GM23338 (cell line): ENCODE measurements around the gene BTBD19. TPM values are rescaled to one million over a fixed set of nuclear protein-coding genes. Genes with fewer than 3 reads are reported as not detected.

Experiments
- ATAC-seq: fragments of 200-7000 bp; cut with Tn5 transposase; 3 replicates; pipeline ENCODE4 v1.9.1; 2020
- DNase-seq: peaks from one replicate; pipeline ENCODE4 v3.0.0-alpha.2; 2015; ENCODE audit warnings: low spot score
- H2AFZ ChIP-seq: fragments of 200-600 bp; sonication (generic); 2 replicates; pipeline ENCODE4 v1.8.0; 2016; ENCODE audit warnings: antibody characterized with exemption, mild to moderate bottlenecking, moderate library complexity
- H3F3A ChIP-seq: fragments of 200-600 bp; sonication (generic); replicated peaks from 2 replicates; pipeline ENCODE4 v1.8.0; 2017; ENCODE audit warnings: antibody characterized with exemption, mixed run types, low read depth
- H3K27ac ChIP-seq: fragments of 200-600 bp; sonication (generic); 2 replicates; pipeline ENCODE4 v1.6.1; 2016; ENCODE audit warnings: low read depth
- H3K27me3 ChIP-seq: fragments of 200-600 bp; sonication (generic); 2 replicates; pipeline ENCODE4 v1.8.0; 2016; ENCODE audit warnings: mild to moderate bottlenecking, mixed run types, moderate library complexity; ENCODE audit not compliant: insufficient read depth
- H3K36me3 ChIP-seq: fragments of 200-600 bp; sonication (generic); 2 replicates; pipeline ENCODE4 v1.8.0; 2016; ENCODE audit warnings: mild to moderate bottlenecking; ENCODE audit not compliant: insufficient read depth
- H3K4me1 ChIP-seq: fragments of 200-600 bp; sonication (generic); 2 replicates; pipeline ENCODE4 v1.8.0; 2016; ENCODE audit warnings: mild to moderate bottlenecking, moderate library complexity; ENCODE audit not compliant: insufficient read depth
- H3K4me2 ChIP-seq: fragments of 200-600 bp; sonication (generic); 2 replicates; pipeline ENCODE4 v1.7.1; 2017; ENCODE audit warnings: mixed run types
- H3K4me3 ChIP-seq: fragments of 200-600 bp; sonication (generic); 2 replicates; pipeline ENCODE4 v1.6.1; 2016; ENCODE audit warnings: mixed run types
- H3K79me2 ChIP-seq: fragments of 200-600 bp; sonication (generic); replicated peaks from 2 replicates; pipeline ENCODE4 v1.8.0; 2017; ENCODE audit warnings: mild to moderate bottlenecking; ENCODE audit not compliant: insufficient read depth
- H3K9me2 ChIP-seq: fragments of 200-600 bp; sonication (generic); 2 replicates; pipeline ENCODE4 v1.8.0; 2017; ENCODE audit not compliant: insufficient read depth
- H4K20me1 ChIP-seq: fragments of 200-600 bp; sonication (generic); replicated peaks from 2 replicates; pipeline ENCODE4 v1.8.0; 2017; ENCODE audit warnings: mild to moderate bottlenecking; ENCODE audit not compliant: insufficient read depth
- H3K27ac Mint-ChIP-seq: 2 replicates; pipeline ENCODE4 v1.8.0; 2020; ENCODE audit warnings: inconsistent platforms, mild to moderate bottlenecking, moderate library complexity, mixed read lengths
- H3K27me3 Mint-ChIP-seq: 3 replicates; pipeline ENCODE4 v1.8.0; 2022; ENCODE audit warnings: low read depth, mild to moderate bottlenecking, moderate library complexity, mixed read lengths, inconsistent platforms; ENCODE audit not compliant: insufficient read depth, poor library complexity
- H3K36me3 Mint-ChIP-seq: 3 replicates; pipeline ENCODE4 v1.8.0; 2021; ENCODE audit warnings: low read depth, mild to moderate bottlenecking, inconsistent platforms, moderate library complexity, mixed read lengths
- H3K4me1 Mint-ChIP-seq: 3 replicates; pipeline ENCODE4 v1.8.0; 2020; ENCODE audit warnings: mild to moderate bottlenecking, inconsistent platforms, mixed read lengths
- H3K4me3 Mint-ChIP-seq: 3 replicates; pipeline ENCODE4 v1.8.0; 2021; ENCODE audit warnings: moderate library complexity, mild to moderate bottlenecking, inconsistent platforms, mixed read lengths
- H3K9me3 Mint-ChIP-seq: 3 replicates; pipeline ENCODE4 v1.8.0; 2020; ENCODE audit warnings: moderate library complexity, mild to moderate bottlenecking, inconsistent platforms, mixed read lengths
- CREB1 ChIP-seq: fragments of 250-450 bp; sonication (Bioruptor Pico); IDR thresholded peaks from 2 replicates; pipeline ENCODE4 v1.5.0; 2020; ENCODE audit warnings: low read depth, mild to moderate bottlenecking, moderate library complexity
- ETS1 ChIP-seq: IDR thresholded peaks from 2 replicates; pipeline ENCODE4 v1.6.1; 2016; ENCODE audit warnings: antibody characterized with exemption
- EZH2phosphoT487 ChIP-seq: fragments of 200-600 bp; sonication (generic); IDR thresholded peaks from one replicate; pipeline ENCODE4 v1.8.1; 2018; ENCODE audit warnings: antibody characterized with exemption; ENCODE audit not compliant: unreplicated experiment
- NANOG ChIP-seq: IDR thresholded peaks from 2 replicates; pipeline ENCODE4 v1.6.1; 2016; ENCODE audit warnings: antibody characterized with exemption, borderline replicate concordance
- POLR2AphosphoS5 ChIP-seq: IDR thresholded peaks from 2 replicates; pipeline ENCODE4 v1.6.1; 2016; ENCODE audit warnings: antibody characterized with exemption, low read depth
- REST ChIP-seq: IDR thresholded peaks from one replicate; pipeline ENCODE4 v1.6.1; 2018; ENCODE audit warnings: antibody characterized with exemption; ENCODE audit not compliant: unreplicated experiment
- STAT1 ChIP-seq: IDR thresholded peaks from one replicate; pipeline ENCODE4 v1.6.1; 2016; ENCODE audit warnings: antibody characterized with exemption; ENCODE audit not compliant: unreplicated experiment
- ZNF114 ChIP-seq: fragments of 250-450 bp; sonication (Bioruptor Pico); IDR thresholded peaks from 2 replicates; pipeline ENCODE4 v1.5.0; 2020; ENCODE audit warnings: mild to moderate bottlenecking, moderate library complexity
- ZNF331 ChIP-seq: fragments of 250-450 bp; sonication (Bioruptor Pico); IDR thresholded peaks from 2 replicates; pipeline ENCODE4 v1.5.0; 2020; ENCODE audit warnings: low read depth, mild to moderate bottlenecking, moderate library complexity
- ZNF462 ChIP-seq: fragments of 250-450 bp; sonication (Bioruptor Pico); IDR thresholded peaks from 2 replicates; pipeline ENCODE4 v1.5.0; 2020; ENCODE audit warnings: mild to moderate bottlenecking, moderate library complexity
- polyA plus RNA-seq: library from polyadenylated mRNA; unstranded; fragments of >200 nt; fragmentation: Nextera tagmentation; extraction: Ambion mirVana; gene quantifications from 2 replicates; pipeline ENCODE4 v1.2.1, GENCODE V29; 2016
- total RNA-seq: library from RNA; depleted of rRNA; stranded (reverse); fragments of >200 nt; shearing (Covaris generic); gene quantifications from 2 replicates; pipeline ENCODE4 v1.2.3, GENCODE V29; 2014

BTBD19 gene
- total and polyA plus RNA-seq, 2 experiments from 2014 or later, result 0.37 to 0.66 TPM

- H2AFZ ChIP-seq, result peak overlapping the region; percentile 0; the same call in 1 of the 2 replicates
- H3K27ac Mint-ChIP-seq, result peak overlapping the region; percentile 100
Observed at GRCh38 chr1:44819608-44820327, 11.4 kb downstream of the BTBD19 start.

More at GRCh38 chr1:44819608-44820327, 11.4 kb downstream of the BTBD19 start:
- Mint-ChIP-seq H3K4me1 (peaks cover 18% of the 10 kb centered on the region), H3K9me3 (no peaks in the 10 kb centered on the region), H3K4me3 (peak overlapping the region; percentile 82), H3K36me3 (no peaks in the 10 kb centered on the region; the same call in 2 of the 3 replicates), H3K27me3 (peaks cover 18% of the 10 kb centered on the region)
- no peaks in the 10 kb centered on the region for H3K79me2 ChIP-seq
- H3K27me3 ChIP-seq, result no peaks in the 10 kb centered on the region
- H3K9me2 ChIP-seq, result no peaks in the 10 kb centered on the region
- H4K20me1 ChIP-seq, result no peaks in the 10 kb centered on the region
- peak overlapping the region; percentile 83 for H3K27ac ChIP-seq
- ATAC-seq (peak; percentile 92), DNase-seq (peak; percentile 94)
- H3K4me2 ChIP-seq, result peak overlapping the region; percentile 74
- peak overlapping the region; percentile 53 for H3K4me3 ChIP-seq
- H3K4me1 ChIP-seq, result peaks cover 12% of the 10 kb centered on the region
- TF ChIP-seq ZNF462 (CRISPR knock-in tag) (peak; percentile 96), ETS1 (peak; percentile 90), STAT1 (no peak), ZNF331 (CRISPR knock-in tag) (peak; percentile 27; the same call in 1 of the 2 replicates), POLR2AphosphoS5 (peak; percentile 100), EZH2phosphoT487 (no peak), NANOG (no peak), ZNF114 (CRISPR knock-in tag) (peak; percentile 91), CREB1 (peak; percentile 48), REST (no peak)
- H3K36me3 ChIP-seq, result no peaks in the 10 kb centered on the region
- peaks cover 12% of the 10 kb centered on the region; the same call in 1 of the 2 replicates for H3F3A ChIP-seq
